ENCODE data around the gene CABLES1.

The CABLES1 gene

GRCh38 chr18:23247896-23248295 lies 112.6 kb downstream of the CABLES1 start:
- H3K36me3 ChIP-seq (ENCODE audit: control insufficient read depth in 2 of 2, insufficient read depth in 2 of 2, low read length in 2 of 2), result no peaks in the 10 kb centered on the region
- no peaks in the 10 kb centered on the region for H3K4me1 ChIP-seq (ENCODE audit: control insufficient read depth in 2 of 2, insufficient read depth in 2 of 2, low read length in 2 of 2)
- H3K27ac ChIP-seq (ENCODE audit: low read depth in 2 of 2, low read length in 2 of 2), result no peak overlapping the region
- no peak overlapping the region for H3K9ac ChIP-seq (ENCODE audit: low read depth in 1 of 2, low read length in 2 of 2)
- H3K4me3 ChIP-seq (ENCODE audit: low read length in 2 of 2), result no peak overlapping the region
- H3K9me3 ChIP-seq (ENCODE audit: control insufficient read depth in 2 of 2, low read length in 2 of 2), result no peaks in the 10 kb centered on the region
- H3K27me3 ChIP-seq (ENCODE audit: control insufficient read depth in 2 of 2, insufficient read depth in 2 of 2, low read length in 2 of 2), result no peaks in the 10 kb centered on the region

DNA sequence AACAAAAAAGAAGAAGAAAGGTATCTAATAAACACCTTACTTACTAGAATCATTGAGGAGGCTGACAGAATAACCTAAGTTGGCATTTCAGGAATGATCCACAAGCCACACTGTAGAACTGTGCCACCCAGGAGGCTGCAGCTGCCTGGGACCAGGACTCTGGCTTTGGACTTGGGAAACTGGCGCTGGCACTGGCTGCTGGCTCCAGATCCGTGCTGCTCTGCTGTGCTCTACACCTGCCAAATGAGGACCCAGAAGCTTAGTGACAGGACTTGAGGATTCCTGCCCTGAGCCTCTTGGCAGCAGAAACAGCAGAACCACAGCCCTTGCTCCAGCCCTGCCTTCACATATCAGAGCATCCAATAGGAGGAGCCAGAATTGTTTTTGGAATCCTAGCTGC lies 113.5 kb downstream of the CABLES1 start:
- no peaks in the 10 kb centered on the region for H3K9me3 ChIP-seq (ENCODE audit: control insufficient read depth in 2 of 2, low read length in 2 of 2)
- H3K9ac ChIP-seq (ENCODE audit: low read depth in 1 of 2, low read length in 2 of 2), result no peak overlapping the region
- no peaks in the 10 kb centered on the region for H3K4me1 ChIP-seq (ENCODE audit: control insufficient read depth in 2 of 2, insufficient read depth in 2 of 2, low read length in 2 of 2)
- H3K27ac ChIP-seq (ENCODE audit: low read depth in 2 of 2, low read length in 2 of 2), result no peak overlapping the region
- H3K36me3 ChIP-seq (ENCODE audit: control insufficient read depth in 2 of 2, insufficient read depth in 2 of 2, low read length in 2 of 2), result no peaks in the 10 kb centered on the region
- no peak overlapping the region for H3K4me3 ChIP-seq (ENCODE audit: low read length in 2 of 2)
- no peaks in the 10 kb centered on the region for H3K27me3 ChIP-seq (ENCODE audit: control insufficient read depth in 2 of 2, insufficient read depth in 2 of 2, low read length in 2 of 2)

- no peaks in the 10 kb centered on the region for H3K27me3 ChIP-seq (ENCODE audit: control insufficient read depth in 2 of 2, insufficient read depth in 2 of 2, low read length in 2 of 2)
- H3K9me3 ChIP-seq (ENCODE audit: control insufficient read depth in 2 of 2, low read length in 2 of 2), result no peaks in the 10 kb centered on the region
- H3K36me3 ChIP-seq (ENCODE audit: control insufficient read depth in 2 of 2, insufficient read depth in 2 of 2, low read length in 2 of 2), result no peaks in the 10 kb centered on the region
- no peak overlapping the region for H3K9ac ChIP-seq (ENCODE audit: low read depth in 1 of 2, low read length in 2 of 2)
- no peak overlapping the region for H3K27ac ChIP-seq (ENCODE audit: low read depth in 2 of 2, low read length in 2 of 2)
- H3K4me3 ChIP-seq (ENCODE audit: low read length in 2 of 2), result no peak overlapping the region
- H3K4me1 ChIP-seq (ENCODE audit: control insufficient read depth in 2 of 2, insufficient read depth in 2 of 2, low read length in 2 of 2), result no peaks in the 10 kb centered on the region
Measured at GRCh38 chr18:23249348-23249747, 114.1 kb downstream of the CABLES1 start.

DNA sequence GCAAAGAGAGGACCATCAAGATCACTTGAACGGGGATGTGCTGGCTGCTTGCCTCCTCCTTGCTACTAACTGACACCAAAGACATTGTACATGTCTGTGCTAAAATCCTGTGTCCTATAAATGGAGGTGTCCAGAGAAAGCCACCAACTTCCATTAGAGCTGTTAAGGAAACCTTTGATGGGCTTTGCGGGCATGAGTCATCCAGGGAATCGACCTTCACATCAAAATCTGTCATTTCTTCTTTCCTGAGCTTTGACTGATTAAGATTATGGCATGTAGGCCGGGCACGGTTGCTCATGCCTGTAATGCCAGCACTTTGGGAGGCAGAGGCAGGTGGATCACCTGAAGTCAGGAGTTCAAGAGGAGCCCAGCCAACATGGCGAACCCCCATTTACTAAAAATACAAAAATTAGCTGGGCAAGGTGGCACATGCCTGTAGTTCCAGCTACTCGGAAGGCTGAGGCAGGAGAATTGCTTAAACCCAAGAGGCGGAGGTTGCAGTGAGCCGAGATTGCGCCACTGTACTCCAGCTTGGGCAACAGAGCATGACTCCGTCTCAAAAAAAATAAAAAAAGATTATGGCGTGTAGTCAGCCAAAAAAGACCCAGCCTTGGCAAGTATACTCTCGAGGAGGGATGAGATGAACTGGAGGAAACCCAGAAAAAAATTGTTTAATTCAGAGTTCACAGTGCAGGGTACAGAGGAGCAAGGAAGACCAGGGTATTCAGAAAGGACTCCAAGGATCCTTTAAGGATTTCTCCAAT lies 115.8 kb downstream of the CABLES1 start:
- no peaks in the 10 kb centered on the region for H3K4me1 ChIP-seq (ENCODE audit: control insufficient read depth in 2 of 2, insufficient read depth in 2 of 2, low read length in 2 of 2)
- H3K27me3 ChIP-seq (ENCODE audit: control insufficient read depth in 2 of 2, insufficient read depth in 2 of 2, low read length in 2 of 2), result no peaks in the 10 kb centered on the region
- no peaks in the 10 kb centered on the region for H3K36me3 ChIP-seq (ENCODE audit: control insufficient read depth in 2 of 2, insufficient read depth in 2 of 2, low read length in 2 of 2)
- no peak overlapping the region for H3K9ac ChIP-seq (ENCODE audit: low read depth in 1 of 2, low read length in 2 of 2)
- no peak overlapping the region for H3K27ac ChIP-seq (ENCODE audit: low read depth in 2 of 2, low read length in 2 of 2)
- H3K4me3 ChIP-seq (ENCODE audit: low read length in 2 of 2), result no peak overlapping the region
- no peaks in the 10 kb centered on the region for H3K9me3 ChIP-seq (ENCODE audit: control insufficient read depth in 2 of 2, low read length in 2 of 2)

GRCh38 chr18:23253630-23254029 lies 118.3 kb downstream of the CABLES1 start:
- H3K9ac ChIP-seq (ENCODE audit: low read depth in 1 of 2, low read length in 2 of 2), result no peak overlapping the region
- H3K4me3 ChIP-seq (ENCODE audit: low read length in 2 of 2), result no peak overlapping the region
- H3K36me3 ChIP-seq (ENCODE audit: control insufficient read depth in 2 of 2, insufficient read depth in 2 of 2, low read length in 2 of 2), result no peaks in the 10 kb centered on the region
- H3K27me3 ChIP-seq (ENCODE audit: control insufficient read depth in 2 of 2, insufficient read depth in 2 of 2, low read length in 2 of 2), result no peaks in the 10 kb centered on the region
- no peak overlapping the region for H3K27ac ChIP-seq (ENCODE audit: low read depth in 2 of 2, low read length in 2 of 2)
- no peaks in the 10 kb centered on the region for H3K4me1 ChIP-seq (ENCODE audit: control insufficient read depth in 2 of 2, insufficient read depth in 2 of 2, low read length in 2 of 2)
- H3K9me3 ChIP-seq (ENCODE audit: control insufficient read depth in 2 of 2, low read length in 2 of 2), result no peaks in the 10 kb centered on the region

DNA sequence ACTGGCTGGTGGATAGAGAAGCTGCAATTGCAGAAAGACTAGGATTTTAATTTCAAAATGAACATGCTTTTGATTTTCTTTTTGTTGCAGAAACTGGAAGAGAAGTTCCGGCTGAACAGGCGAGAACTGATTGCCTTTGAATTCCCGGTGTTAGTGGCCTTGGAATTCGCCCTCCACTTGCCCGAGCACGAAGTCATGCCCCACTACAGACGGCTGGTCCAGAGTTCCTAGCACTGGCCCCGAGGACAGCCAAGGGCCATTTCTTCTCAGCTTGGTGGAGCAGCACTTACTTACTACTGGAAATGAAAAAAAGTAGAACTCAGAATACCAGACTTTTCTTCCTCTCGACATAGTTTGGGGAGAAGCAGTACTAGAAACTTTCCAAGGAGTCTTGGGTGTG lies 121.9 kb downstream of the CABLES1 start:
- no peak overlapping the region for H3K27ac ChIP-seq (ENCODE audit: low read depth in 2 of 2, low read length in 2 of 2)
- H3K4me1 ChIP-seq (ENCODE audit: control insufficient read depth in 2 of 2, insufficient read depth in 2 of 2, low read length in 2 of 2), result peaks cover 14 to 18% of the 10 kb centered on the region in 2 donors
- H3K9ac ChIP-seq (ENCODE audit: low read depth in 1 of 2, low read length in 2 of 2), result no peak overlapping the region
- no peaks in the 10 kb centered on the region for H3K27me3 ChIP-seq (ENCODE audit: control insufficient read depth in 2 of 2, insufficient read depth in 2 of 2, low read length in 2 of 2)
- no peaks in the 10 kb centered on the region for H3K9me3 ChIP-seq (ENCODE audit: control insufficient read depth in 2 of 2, low read length in 2 of 2)
- no peak overlapping the region for H3K4me3 ChIP-seq (ENCODE audit: low read length in 2 of 2)
- H3K36me3 ChIP-seq (ENCODE audit: control insufficient read depth in 2 of 2, insufficient read depth in 2 of 2, low read length in 2 of 2), result no peaks in the 10 kb centered on the region

DNA sequence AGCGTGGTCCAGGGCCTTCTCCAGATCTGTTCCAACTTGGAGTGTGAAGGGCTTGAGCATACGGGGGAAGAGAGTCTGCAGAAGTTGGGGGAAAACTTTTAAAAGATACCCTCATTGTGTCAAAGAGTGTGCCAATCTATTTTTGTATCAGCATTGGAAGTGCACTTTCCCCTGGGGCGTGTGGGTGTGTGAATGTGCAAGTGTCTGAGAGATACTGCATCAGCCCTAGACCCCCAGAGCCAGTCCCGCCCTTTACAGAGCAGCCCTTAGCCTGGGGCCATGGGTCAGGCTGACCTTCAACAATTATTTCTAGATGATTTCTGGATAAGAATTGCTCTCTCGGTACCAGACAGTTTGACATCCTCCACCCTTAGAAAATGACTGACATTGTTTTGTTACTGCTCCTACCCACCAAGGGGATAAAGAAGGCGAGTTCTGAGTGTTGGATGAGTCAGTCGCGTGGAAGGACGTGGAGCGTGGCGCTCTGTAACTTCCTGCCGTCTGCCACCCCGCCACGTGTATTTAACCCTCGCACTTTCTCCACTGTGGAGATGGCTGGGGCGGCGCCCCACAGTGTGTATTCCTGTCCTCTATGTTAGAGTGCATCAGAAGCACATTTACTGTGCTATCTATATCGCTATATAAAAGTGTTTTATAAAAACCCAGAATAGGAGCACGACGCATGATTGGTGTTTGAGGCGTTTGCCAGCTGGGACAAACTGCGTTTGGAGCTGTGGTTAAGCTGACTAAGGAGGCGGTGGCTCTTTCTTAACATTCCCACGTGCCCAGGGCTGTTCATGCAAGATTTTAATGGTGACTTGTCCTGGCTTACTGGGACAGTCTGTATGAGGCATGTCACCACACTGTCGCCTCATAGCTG lies 122.6 kb downstream of the CABLES1 start:
- H3K36me3 ChIP-seq (ENCODE audit: control insufficient read depth in 2 of 2, insufficient read depth in 2 of 2, low read length in 2 of 2), result no peaks in the 10 kb centered on the region
- H3K27ac ChIP-seq (ENCODE audit: low read depth in 2 of 2, low read length in 2 of 2), result no peak overlapping the region
- H3K9me3 ChIP-seq (ENCODE audit: control insufficient read depth in 2 of 2, low read length in 2 of 2), result no peaks in the 10 kb centered on the region
- no peak overlapping the region for H3K4me3 ChIP-seq (ENCODE audit: low read length in 2 of 2)
- H3K4me1 ChIP-seq (ENCODE audit: control insufficient read depth in 2 of 2, insufficient read depth in 2 of 2, low read length in 2 of 2), result peaks cover 14 to 18% of the 10 kb centered on the region in 2 donors
- no peak overlapping the region for H3K9ac ChIP-seq (ENCODE audit: low read depth in 1 of 2, low read length in 2 of 2)
- H3K27me3 ChIP-seq (ENCODE audit: control insufficient read depth in 2 of 2, insufficient read depth in 2 of 2, low read length in 2 of 2), result no peaks in the 10 kb centered on the region

- H3K9me3 ChIP-seq (ENCODE audit: control insufficient read depth in 2 of 2, low read length in 2 of 2), result no peaks in the 10 kb centered on the region
- no peak overlapping the region for H3K4me3 ChIP-seq (ENCODE audit: low read length in 2 of 2)
- H3K4me1 ChIP-seq (ENCODE audit: control insufficient read depth in 2 of 2, insufficient read depth in 2 of 2, low read length in 2 of 2), result peaks cover 14 to 18% of the 10 kb centered on the region in 2 donors
- no peak overlapping the region for H3K27ac ChIP-seq (ENCODE audit: low read depth in 2 of 2, low read length in 2 of 2)
- no peaks in the 10 kb centered on the region for H3K27me3 ChIP-seq (ENCODE audit: control insufficient read depth in 2 of 2, insufficient read depth in 2 of 2, low read length in 2 of 2)
- H3K9ac ChIP-seq (ENCODE audit: low read depth in 1 of 2, low read length in 2 of 2), result no peak overlapping the region
- no peaks in the 10 kb centered on the region for H3K36me3 ChIP-seq (ENCODE audit: control insufficient read depth in 2 of 2, insufficient read depth in 2 of 2, low read length in 2 of 2)
Measured at GRCh38 chr18:23258566-23259469, 123.5 kb downstream of the CABLES1 start.

- Histone ChIP-seq H3K36me3 (ENCODE audit: control insufficient read depth in 2 of 2, insufficient read depth in 2 of 2, low read length in 2 of 2) (no peaks in the 10 kb centered on the region), H3K9ac (ENCODE audit: low read depth in 1 of 2, low read length in 2 of 2) (peak overlapping the region in 1 of 2 donors; percentile 46), H3K9me3 (ENCODE audit: control insufficient read depth in 2 of 2, low read length in 2 of 2) (no peaks in the 10 kb centered on the region), H3K27me3 (ENCODE audit: control insufficient read depth in 2 of 2, insufficient read depth in 2 of 2, low read length in 2 of 2) (no peaks in the 10 kb centered on the region), H3K4me1 (ENCODE audit: control insufficient read depth in 2 of 2, insufficient read depth in 2 of 2, low read length in 2 of 2) (peaks cover 14 to 18% of the 10 kb centered on the region in 2 donors), H3K27ac (ENCODE audit: low read depth in 2 of 2, low read length in 2 of 2) (peak overlapping the region; percentile 50 to 63), H3K4me3 (ENCODE audit: low read length in 2 of 2) (peak overlapping the region; percentile 41 to 57)
Measured at GRCh38 chr18:23259701-23260681, 124.7 kb downstream of the CABLES1 start.

Measured in mucosa of rectum (tissue), 2 donors.